Measurements from ENCODE around the gene PLCB3.

PLCB3 gene

GRCh38 chr11:64226507-64227051 is 24.8 kb upstream of the PLCB3 start:
- Histone ChIP-seq H3K4me1 (peaks cover 0 to 50% (median 40%) of the 10 kb centered on the region in 4 donors), H3K27ac (peak overlapping the region; percentile 81 to 95), H3K36me3 (peaks cover 0 to 8% (median 7%) of the 10 kb centered on the region in 3 donors), H3K4me3 (peak overlapping the region; percentile 86 to 88), H3K9me3 (no peaks in the 10 kb centered on the region), H3K27me3 (no peaks in the 10 kb centered on the region)
- intact Hi-C loops (cut with DNase I; ENCODE audit: low total_unique reads) = loop anchor here (5.0 kb wide), 1 partner anchor 39 kb away; the partner anchor contains the start of gene STIP1
- no peak for TF ChIP-seq CTCF (IDR thresholded peaks at IDR 0.05)
- peak in 1 of 2 donors; percentile 54 for DNase-seq

- Histone ChIP-seq H3K4me1 (peaks cover 0 to 56% (median 48%) of the 10 kb centered on the region in 4 donors), H3K4me3 (peak overlapping the region; percentile 86 to 88), H3K27me3 (no peaks in the 10 kb centered on the region), H3K9me3 (no peaks in the 10 kb centered on the region), H3K27ac (peak overlapping the region; percentile 81 to 95), H3K36me3 (peaks cover 0 to 8% (median 7%) of the 10 kb centered on the region in 3 donors)
- TF ChIP-seq CTCF (IDR thresholded peaks at IDR 0.05) = no peak
- intact Hi-C loops (cut with DNase I; ENCODE audit: low total_unique reads) = loop anchor here (5.0 kb wide), 1 partner anchor 40 kb away; the partner anchor contains the start of gene STIP1
- DNase-seq = no peak
Observed at GRCh38 chr11:64227405-64227956, 23.8 kb upstream of the PLCB3 start.

- H3K27me3 ChIP-seq = no peaks in the 10 kb centered on the region
- peak overlapping the region in 1 of 2 donors; percentile 82 for H3K4me3 ChIP-seq
- peak overlapping the region; percentile 88 to 92 for H3K27ac ChIP-seq
- H3K9me3 ChIP-seq = no peaks in the 10 kb centered on the region
- TF ChIP-seq CTCF (IDR thresholded peaks at IDR 0.05) = no peak
- intact Hi-C loops (cut with DNase I; ENCODE audit: low total_unique reads) = loop anchor here (5.0 kb wide), 1 partner anchor 42 kb away; the partner anchor contains the start of gene STIP1
- H3K36me3 ChIP-seq = no peaks in the 10 kb centered on the region
- H3K4me1 ChIP-seq = peaks cover 0 to 68% (median 58%) of the 10 kb centered on the region in 4 donors
- no peak for DNase-seq
Observed at GRCh38 chr11:64229090-64229743, 22.1 kb upstream of the PLCB3 start.

- Histone ChIP-seq H3K4me1 (peaks cover 0 to 68% (median 55%) of the 10 kb centered on the region in 4 donors), H3K27me3 (no peaks in the 10 kb centered on the region), H3K9me3 (no peaks in the 10 kb centered on the region), H3K4me3 (peak overlapping the region; percentile 58 to 82), H3K36me3 (no peaks in the 10 kb centered on the region), H3K27ac (peak overlapping the region; percentile 88 to 92)
- no peak for TF ChIP-seq CTCF (IDR thresholded peaks at IDR 0.05)
- intact Hi-C loops (cut with DNase I; ENCODE audit: low total_unique reads) = loop anchor here (5.0 kb wide), 1 partner anchor 42 kb away; the partner anchor contains the start of gene STIP1
- no peak for DNase-seq
Observed at GRCh38 chr11:64229744-64230170, 21.6 kb upstream of the PLCB3 start.

- TF ChIP-seq CTCF (IDR thresholded peaks at IDR 0.05) = no peak
- DNase-seq = peak; percentile 94 to 96
- no peaks in the 10 kb centered on the region for H3K36me3 ChIP-seq
- H3K4me3 ChIP-seq = peak within 1 kb of the TSS; percentile 58 to 82
- H3K4me1 ChIP-seq = peaks cover 1 to 69% (median 55%) of the 10 kb centered on the region in 4 donors
- H3K27me3 ChIP-seq = no peaks in the 10 kb centered on the region
- no peaks in the 10 kb centered on the region for H3K9me3 ChIP-seq
- intact Hi-C loops (cut with DNase I; ENCODE audit: low total_unique reads) = no loop called here
- peak within 1 kb of the TSS; percentile 88 to 92 for H3K27ac ChIP-seq
Observed at GRCh38 chr11:64230171-64230984, 21.0 kb upstream of the PLCB3 start, which contains the start of gene DNAJC4. TSS of gene DNAJC4 (plus strand) at chr11:64230548. CDS start at chr11:64230855, 307 bp downstream.
